ENCODE data around the gene REXO2. TPM values are rescaled to one million over a fixed set of nuclear protein-coding genes. Genes with fewer than 3 reads are reported as not detected.

Gene REXO2
- total RNA-seq, 1 donor from 2014 or later: 84.9 TPM

- no peaks in the 10 kb centered on the region for H3K9me3 Mint-ChIP-seq
- peaks cover 33% of the 10 kb centered on the region for H3K36me3 Mint-ChIP-seq
- no peak for DNase-seq (ENCODE audit: extremely low spot score, unreplicated experiment)
- H3K27me3 Mint-ChIP-seq: no peaks in the 10 kb centered on the region
- peak overlapping the region; percentile 100 for H3K27ac Mint-ChIP-seq
- TF ChIP-seq CTCF (conservative IDR thresholded peaks at IDR 0.05): no peak
- peak overlapping the region; percentile 99 for H3K4me3 Mint-ChIP-seq
- peaks cover 22% of the 10 kb centered on the region for H3K4me1 Mint-ChIP-seq (ENCODE audit: unreplicated experiment)
These were observed 38.0 kb upstream of the REXO2 start for GRCh38 chr11:114401311-114401710.

- Mint-ChIP-seq H3K4me3 (no peak overlapping the region), H3K27me3 (no peaks in the 10 kb centered on the region), H3K36me3 (peaks cover 10% of the 10 kb centered on the region), H3K27ac (no peak overlapping the region), H3K4me1 (ENCODE audit: unreplicated experiment) (no peaks in the 10 kb centered on the region), H3K9me3 (no peaks in the 10 kb centered on the region)
- TF ChIP-seq CTCF (conservative IDR thresholded peaks at IDR 0.05): no peak
- DNase-seq (ENCODE audit: extremely low spot score, unreplicated experiment): no peak
These were observed 26.3 kb upstream of the REXO2 start for GRCh38 chr11:114412946-114413345.

GRCh38 chr11:114413958-114414357 lies 25.3 kb upstream of the REXO2 start:
- Mint-ChIP-seq H3K4me3 (no peak overlapping the region), H3K4me1 (ENCODE audit: unreplicated experiment) (no peaks in the 10 kb centered on the region), H3K36me3 (peaks cover 8% of the 10 kb centered on the region), H3K27me3 (no peaks in the 10 kb centered on the region), H3K9me3 (no peaks in the 10 kb centered on the region), H3K27ac (no peak overlapping the region)
- no peak for TF ChIP-seq CTCF (conservative IDR thresholded peaks at IDR 0.05)
- no peak for DNase-seq (ENCODE audit: extremely low spot score, unreplicated experiment)

GRCh38 chr11:114416441-114416961 lies 22.8 kb upstream of the REXO2 start:
- Mint-ChIP-seq H3K4me3 (no peak overlapping the region), H3K27me3 (no peaks in the 10 kb centered on the region), H3K4me1 (ENCODE audit: unreplicated experiment) (no peaks in the 10 kb centered on the region), H3K36me3 (no peaks in the 10 kb centered on the region), H3K9me3 (no peaks in the 10 kb centered on the region), H3K27ac (no peak overlapping the region)
- no peak for DNase-seq (ENCODE audit: extremely low spot score, unreplicated experiment)
- TF ChIP-seq CTCF (conservative IDR thresholded peaks at IDR 0.05): no peak

- TF ChIP-seq CTCF (conservative IDR thresholded peaks at IDR 0.05): no peak
- DNase-seq (ENCODE audit: extremely low spot score, unreplicated experiment): no peak
- Mint-ChIP-seq H3K4me1 (ENCODE audit: unreplicated experiment) (no peaks in the 10 kb centered on the region), H3K27me3 (no peaks in the 10 kb centered on the region), H3K27ac (no peak overlapping the region), H3K36me3 (no peaks in the 10 kb centered on the region), H3K9me3 (no peaks in the 10 kb centered on the region), H3K4me3 (no peak overlapping the region)
These were observed 13.0 kb upstream of the REXO2 start for GRCh38 chr11:114426280-114426679.

GRCh38 chr11:114430290-114430689 lies 9.0 kb upstream of the REXO2 start:
- H3K4me1 Mint-ChIP-seq (ENCODE audit: unreplicated experiment): no peaks in the 10 kb centered on the region
- H3K36me3 Mint-ChIP-seq: no peaks in the 10 kb centered on the region
- H3K4me3 Mint-ChIP-seq: no peak overlapping the region
- DNase-seq (ENCODE audit: extremely low spot score, unreplicated experiment): no peak
- no peaks in the 10 kb centered on the region for H3K27me3 Mint-ChIP-seq
- H3K27ac Mint-ChIP-seq: no peak overlapping the region
- no peaks in the 10 kb centered on the region for H3K9me3 Mint-ChIP-seq
- TF ChIP-seq CTCF (conservative IDR thresholded peaks at IDR 0.05): no peak
